Measurements from ENCODE around the gene WNT5B. TPM values are rescaled to one million over a fixed set of nuclear protein-coding genes. Genes with fewer than 3 reads are reported as not detected.
A peak's percentile ranks its signal among the peaks of the same experiment; 100 is the strongest.

Gene WNT5B
- total RNA-seq, 1 donor = 16.6 TPM

- no peak overlapping the region for H3K4me3 ChIP-seq (ENCODE audit: low read depth, low read length)
- DNase-seq (ENCODE audit: low read depth) = no peak
- no peak for TF ChIP-seq CTCF (IDR thresholded peaks at IDR 0.05; ENCODE audit: insufficient read depth, low read length)
These were observed 28.7 kb downstream of the WNT5B start for GRCh38 chr12:1657688-1658087.

- no peak for TF ChIP-seq CTCF (IDR thresholded peaks at IDR 0.05; ENCODE audit: insufficient read depth, low read length)
- no peak overlapping the region for H3K4me3 ChIP-seq (ENCODE audit: low read depth, low read length)
- DNase-seq (ENCODE audit: low read depth) = peak; percentile 37
These were observed 31.5 kb downstream of the WNT5B start for GRCh38 chr12:1660304-1661187.

GRCh38 chr12:1661553-1662335, 32.7 kb downstream of the WNT5B start:
- DNase-seq (ENCODE audit: low read depth) = peak; percentile 56
- peak overlapping the region; percentile 63 for H3K4me3 ChIP-seq (ENCODE audit: low read depth, low read length)
- no peak for TF ChIP-seq CTCF (IDR thresholded peaks at IDR 0.05; ENCODE audit: insufficient read depth, low read length)

- no peak for DNase-seq (ENCODE audit: low read depth)
- peak; percentile 30 for TF ChIP-seq CTCF (IDR thresholded peaks at IDR 0.05; ENCODE audit: insufficient read depth, low read length)
- H3K4me3 ChIP-seq (ENCODE audit: low read depth, low read length) = no peak overlapping the region
These were observed 33.9 kb downstream of the WNT5B start for GRCh38 chr12:1662761-1663439.

- no peak for TF ChIP-seq CTCF (IDR thresholded peaks at IDR 0.05; ENCODE audit: insufficient read depth, low read length)
- DNase-seq (ENCODE audit: low read depth) = no peak
- H3K4me3 ChIP-seq (ENCODE audit: low read depth, low read length) = no peak overlapping the region
These were observed 34.6 kb downstream of the WNT5B start for GRCh38 chr12:1663440-1664132.

GRCh38 chr12:1665366-1665765, 36.3 kb downstream of the WNT5B start:
- no peak overlapping the region for H3K4me3 ChIP-seq (ENCODE audit: low read depth, low read length)
- TF ChIP-seq CTCF (IDR thresholded peaks at IDR 0.05; ENCODE audit: insufficient read depth, low read length) = no peak
- DNase-seq (ENCODE audit: low read depth) = no peak

Measured in fibroblast of the aortic adventitia (primary cell).